GM21381 (cell line): ENCODE results near the gene MNAT1.

Experiments
- ATAC-seq: cut with Tn5 transposase; IDR thresholded peaks from one replicate; pipeline ENCODE4 v1.9.1; 2021; ENCODE audit warnings: mild to moderate bottlenecking, moderate library complexity; ENCODE audit not compliant: unreplicated experiment

The MNAT1 gene

GRCh38 chr14:61019537-61019936, 285.0 kb downstream of the MNAT1 start:
- no peak for ATAC-seq
